Activated CD8-positive, alpha-beta memory T cell treated with anti-CD3 and anti-CD28 coated beads, Interleukin-2, amount 50 U/mL, for 1 hour (primary cell): Measurements from ENCODE around the gene ARHGEF28.

Experiments used
- DNase-seq: peaks from one replicate; pipeline ENCODE4 v3.0.0-alpha.2; 2020; ENCODE audit errors: extremely low read depth

ARHGEF28 gene

DNA sequence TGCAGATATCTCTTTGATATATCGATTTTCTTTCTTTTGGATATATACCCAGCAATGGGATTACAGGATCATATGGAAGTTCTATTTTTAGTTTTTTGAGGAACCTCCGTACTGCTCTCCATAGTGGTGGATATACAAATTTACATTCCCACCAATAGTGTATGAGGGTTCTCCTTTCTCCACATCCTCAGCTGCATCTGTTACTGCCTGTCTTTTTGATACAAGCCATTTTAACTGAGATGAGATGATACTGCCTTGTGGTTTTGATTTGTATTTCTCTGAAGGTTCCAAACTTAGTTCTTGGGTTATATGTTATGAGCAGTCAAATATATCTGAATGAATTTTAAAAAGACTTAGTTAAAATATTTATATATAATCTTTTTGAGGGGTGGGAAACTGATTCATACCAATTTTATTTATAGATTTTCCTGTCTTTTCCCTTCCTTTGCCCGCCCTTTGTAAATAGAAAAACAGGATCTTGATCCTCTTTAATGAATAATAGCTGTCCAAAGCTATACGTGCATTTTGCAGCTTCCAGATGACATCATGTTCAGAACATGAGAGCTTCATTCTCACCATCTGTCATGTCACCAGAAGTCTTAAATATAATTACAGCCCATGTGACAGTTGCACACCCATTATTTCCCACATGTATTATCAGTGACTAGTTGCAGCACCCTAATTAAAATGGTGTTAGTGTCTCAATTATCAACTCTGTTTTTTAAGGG is 6.2 kb upstream of the ARHGEF28 start:
- DNase-seq: no peak

DNA sequence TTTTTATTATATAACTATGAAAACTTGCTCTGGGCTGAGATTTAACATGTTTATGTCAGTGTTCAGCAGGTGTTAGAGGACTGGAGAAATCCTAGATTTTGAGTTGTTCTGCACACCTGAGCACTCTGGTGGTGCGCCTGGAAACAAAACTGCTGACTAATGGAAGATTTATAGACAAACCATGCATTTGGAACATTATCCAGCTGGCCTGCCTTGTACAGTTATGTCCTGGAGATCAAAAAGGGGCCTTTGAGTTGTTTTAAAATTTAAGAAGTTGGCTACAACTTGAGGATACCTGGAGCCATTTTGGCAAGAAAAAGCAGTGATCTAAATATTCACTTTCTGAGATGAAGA is 5.7 kb upstream of the ARHGEF28 start:
- no peak for DNase-seq

DNA sequence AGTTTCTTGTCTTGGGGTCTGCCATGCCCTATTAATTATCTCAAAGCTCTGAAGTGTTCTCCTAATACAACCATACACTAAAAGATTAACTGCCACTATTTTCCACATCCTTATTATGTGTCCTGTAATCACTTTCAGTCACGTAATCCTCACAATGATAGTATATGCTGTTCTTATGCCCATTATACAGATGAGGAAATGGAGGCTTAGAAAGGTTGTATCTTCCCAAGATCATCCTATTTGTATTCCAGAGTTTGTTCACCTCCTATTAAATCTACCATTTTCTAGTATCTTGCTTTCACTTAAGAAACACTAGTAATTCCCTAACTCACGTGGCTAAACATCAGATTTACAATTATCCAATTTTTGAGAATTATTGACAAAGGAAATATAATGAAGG is 2.9 kb upstream of the ARHGEF28 start:
- DNase-seq: no peak

DNA sequence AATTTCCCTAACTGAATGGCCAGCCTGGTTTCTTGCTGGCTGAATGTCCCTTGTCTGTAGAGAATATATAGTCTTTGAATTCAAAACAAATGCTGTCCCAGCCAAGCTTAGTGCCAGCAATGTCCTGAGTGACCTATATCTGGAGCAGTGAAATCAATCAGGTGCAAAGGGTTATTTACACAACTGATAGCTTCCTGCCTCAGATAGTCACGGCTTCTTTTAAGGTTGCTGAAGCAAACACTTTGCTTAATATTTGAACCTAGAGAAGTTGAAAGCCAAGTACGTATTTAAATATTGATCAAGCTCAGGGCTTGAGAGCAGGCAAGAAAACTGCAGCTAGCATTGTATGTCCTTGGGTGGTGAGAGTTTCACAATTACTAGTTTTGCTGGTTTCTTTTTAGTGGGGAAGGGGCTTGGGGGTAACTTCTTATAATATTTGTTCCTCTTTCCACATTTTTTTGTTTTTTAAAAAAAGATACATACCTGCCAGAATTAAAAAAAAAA is 2.0 kb upstream of the ARHGEF28 start:
- DNase-seq: no peak

- DNase-seq: no peak
Observed at GRCh38 chr5:73624888-73625287, 1.1 kb upstream of the ARHGEF28 start.

DNA sequence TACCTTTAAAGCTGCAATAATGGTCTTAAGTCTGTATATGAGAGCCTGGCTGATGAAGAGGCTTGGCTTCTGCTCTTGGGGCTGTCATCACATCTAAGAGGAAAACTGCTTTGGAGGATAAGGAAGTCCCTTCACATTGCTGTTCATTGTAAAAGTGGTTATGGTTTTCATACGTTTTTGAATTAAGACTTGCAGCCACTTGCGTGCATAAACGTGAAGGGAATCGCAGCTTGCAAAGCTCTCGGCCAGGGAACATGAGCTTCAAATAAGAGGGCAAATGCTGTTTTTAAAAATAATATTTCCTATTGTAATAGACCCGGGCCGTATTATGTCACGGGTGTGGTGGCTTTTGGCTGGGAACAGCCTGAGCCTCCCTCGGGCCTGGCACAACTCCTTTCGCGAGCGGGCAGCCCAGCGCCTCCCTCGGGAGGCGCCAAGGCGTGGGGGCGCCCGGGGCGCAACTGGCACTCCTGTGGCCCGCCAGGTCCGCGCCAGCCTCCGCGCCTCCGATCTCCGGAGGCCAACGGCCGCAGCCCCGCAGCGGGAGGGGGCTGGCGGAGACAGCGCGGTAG is 538 bp upstream of the ARHGEF28 start:
- DNase-seq: no peak

DNA sequence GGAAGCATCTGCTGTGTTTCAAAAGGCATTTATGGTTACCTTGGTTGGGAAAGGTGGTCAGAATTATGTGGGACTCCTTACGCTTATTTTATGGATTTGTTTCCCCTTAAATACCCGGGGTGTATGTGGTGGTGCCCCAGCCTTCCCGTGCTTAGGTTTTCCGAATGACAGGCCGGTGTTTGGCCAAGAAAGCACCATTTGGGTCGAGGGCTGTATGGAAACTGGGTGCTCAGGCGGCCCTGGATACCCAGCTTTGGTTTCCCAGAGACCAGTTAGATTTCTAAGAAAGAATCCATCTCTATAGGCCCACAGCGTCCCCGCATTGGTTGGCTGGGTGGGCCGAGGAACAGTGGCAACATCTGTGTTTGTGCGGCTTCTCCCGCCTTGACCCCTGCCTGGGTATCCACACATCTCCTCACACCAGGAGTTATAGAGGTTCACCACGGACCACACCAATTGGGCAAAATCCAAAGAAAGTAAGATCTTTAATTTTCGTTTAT is 868 bp downstream of the ARHGEF28 start:
- no peak for DNase-seq

DNA sequence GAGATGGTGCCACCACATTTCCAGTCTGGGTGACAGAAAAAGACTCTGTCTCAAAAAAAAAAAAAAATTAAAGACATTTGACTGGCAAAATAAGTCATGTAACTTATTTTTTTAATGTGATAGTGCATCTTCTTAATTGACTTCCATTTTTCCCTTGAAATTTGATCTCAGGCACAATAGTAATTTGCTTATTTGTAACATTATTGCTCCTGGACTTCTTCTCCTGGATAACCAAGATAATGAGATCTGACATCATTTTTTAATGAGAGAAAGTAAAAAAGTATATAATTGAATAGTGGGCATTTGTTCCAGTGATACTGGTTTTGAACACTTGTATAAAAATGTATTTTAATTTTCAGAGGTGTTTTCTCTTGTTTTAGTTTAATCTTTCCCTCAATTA is 3.5 kb downstream of the ARHGEF28 start:
- DNase-seq: no peak

DNA sequence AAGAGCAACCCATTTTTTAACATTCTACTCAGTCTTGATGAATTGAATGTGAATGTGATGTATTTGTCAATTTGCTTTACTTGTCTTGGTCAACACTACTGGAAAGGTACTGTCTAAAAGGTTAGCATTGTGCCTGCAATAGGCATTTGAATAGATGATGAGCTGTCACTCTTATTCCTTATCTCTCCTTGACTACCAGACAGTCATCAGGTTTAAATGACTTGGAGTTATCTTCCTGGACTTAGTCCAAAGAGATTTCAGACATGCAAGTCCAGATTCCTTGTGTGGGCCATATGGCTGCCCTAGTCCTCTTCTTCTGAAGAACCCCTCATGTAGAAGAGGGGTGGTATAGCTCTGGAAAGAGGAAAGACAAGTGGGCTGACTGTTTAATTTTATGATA is 4.8 kb downstream of the ARHGEF28 start:
- DNase-seq: no peak

GRCh38 chr5:73631500-73631899 is 5.5 kb downstream of the ARHGEF28 start:
- no peak for DNase-seq

DNA sequence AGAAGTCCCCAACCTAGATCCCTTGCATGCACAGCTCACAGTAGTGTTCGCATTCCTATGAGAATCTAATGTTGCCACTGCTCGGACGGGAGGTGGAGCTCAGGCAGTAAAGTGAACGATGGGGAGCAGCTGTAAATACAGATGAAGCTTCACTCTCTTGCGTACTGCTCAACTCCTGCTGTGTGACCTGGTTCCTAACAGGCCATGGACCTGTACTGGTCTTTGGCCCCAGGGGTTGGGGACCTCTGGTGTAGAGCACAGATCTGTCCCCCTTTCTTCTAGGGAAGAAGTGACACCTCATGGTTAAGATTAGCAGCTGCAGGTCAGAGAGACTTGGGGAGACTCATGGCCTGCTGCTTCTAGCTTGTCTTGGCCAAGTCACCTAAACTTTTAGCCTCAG is 7.1 kb downstream of the ARHGEF28 start:
- DNase-seq: no peak

DNA sequence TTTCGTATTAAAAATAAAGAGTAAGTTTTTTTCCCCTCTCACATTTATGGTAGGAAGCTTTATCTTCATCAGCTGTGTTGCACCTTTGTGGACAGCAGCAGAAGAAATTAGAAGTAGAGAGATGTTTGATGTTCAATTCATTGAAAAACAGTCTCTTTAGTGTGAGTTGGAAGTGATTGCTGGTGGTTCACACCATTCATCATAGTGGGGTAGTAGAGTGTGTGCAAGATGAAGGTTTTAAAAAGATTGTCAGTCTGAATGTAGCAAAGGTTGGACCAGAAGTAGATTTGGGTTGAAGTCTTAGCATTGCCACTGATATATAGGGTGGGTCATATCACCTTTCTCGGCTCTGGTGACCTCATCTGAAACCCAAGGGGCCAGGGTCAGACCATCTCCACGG is 10.4 kb downstream of the ARHGEF28 start:
- DNase-seq: no peak

DNA sequence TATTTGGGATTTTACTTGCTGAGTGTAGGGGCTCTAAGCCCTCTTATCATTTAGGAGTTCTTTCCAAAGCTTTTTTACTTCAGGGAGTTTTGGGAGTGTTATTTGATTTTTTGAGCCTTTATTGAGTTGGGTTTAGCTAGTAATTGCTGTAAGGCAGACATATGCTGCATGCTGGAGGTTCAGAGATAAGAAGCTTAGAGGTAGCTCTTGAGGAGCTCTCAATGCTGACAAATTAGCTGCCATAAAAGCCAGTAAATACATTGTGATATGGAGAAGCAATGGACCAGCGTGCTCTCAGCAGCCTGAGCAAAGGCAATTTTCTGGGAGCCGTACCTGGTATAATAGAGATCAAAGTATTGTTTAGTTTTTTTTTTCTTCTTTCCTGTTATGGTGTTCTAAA is 11.6 kb downstream of the ARHGEF28 start:
- no peak for DNase-seq

- DNase-seq: no peak
Observed at GRCh38 chr5:73638344-73639095, 12.5 kb downstream of the ARHGEF28 start.

GRCh38 chr5:73640861-73641320 is 14.9 kb downstream of the ARHGEF28 start:
- DNase-seq: no peak

DNA sequence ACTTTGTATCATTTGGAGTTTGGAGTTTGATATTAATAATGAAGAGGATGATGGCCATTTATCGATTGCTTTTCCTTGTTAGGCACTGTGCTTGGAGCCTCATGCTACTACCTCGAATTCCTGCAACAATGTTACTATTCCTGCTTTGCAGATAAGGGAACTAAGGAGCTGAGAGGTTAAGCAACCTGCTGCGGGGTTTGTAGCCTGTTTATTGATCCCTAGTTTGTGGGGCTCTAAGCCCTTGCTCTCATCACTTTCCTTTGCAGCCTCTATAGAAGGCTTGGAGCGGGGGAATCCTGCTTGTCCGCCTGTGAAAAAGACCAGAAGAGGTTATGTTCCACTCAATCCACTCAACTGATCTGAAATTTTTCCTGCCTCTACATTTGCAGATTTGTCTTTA is 15.8 kb downstream of the ARHGEF28 start:
- no peak for DNase-seq

DNA sequence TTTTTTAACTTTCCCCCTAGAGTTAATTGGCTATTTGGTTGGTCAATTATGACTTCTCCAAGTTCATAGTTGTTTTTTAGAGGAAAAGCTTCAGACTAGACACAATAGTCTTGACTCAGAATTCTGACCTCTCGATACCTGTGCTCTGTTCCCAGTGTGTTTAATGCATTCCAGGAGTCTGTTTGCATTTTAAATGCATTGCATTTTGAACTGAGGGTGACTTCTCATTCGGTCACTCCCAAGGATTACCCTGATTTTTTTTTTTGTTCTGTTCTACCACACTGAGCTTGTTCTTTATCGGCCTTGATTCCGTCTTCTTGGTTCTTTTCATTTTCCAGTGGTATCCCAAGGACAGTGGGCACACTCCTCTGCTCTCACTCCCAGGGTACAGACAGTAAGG is 16.3 kb downstream of the ARHGEF28 start:
- DNase-seq: no peak

DNA sequence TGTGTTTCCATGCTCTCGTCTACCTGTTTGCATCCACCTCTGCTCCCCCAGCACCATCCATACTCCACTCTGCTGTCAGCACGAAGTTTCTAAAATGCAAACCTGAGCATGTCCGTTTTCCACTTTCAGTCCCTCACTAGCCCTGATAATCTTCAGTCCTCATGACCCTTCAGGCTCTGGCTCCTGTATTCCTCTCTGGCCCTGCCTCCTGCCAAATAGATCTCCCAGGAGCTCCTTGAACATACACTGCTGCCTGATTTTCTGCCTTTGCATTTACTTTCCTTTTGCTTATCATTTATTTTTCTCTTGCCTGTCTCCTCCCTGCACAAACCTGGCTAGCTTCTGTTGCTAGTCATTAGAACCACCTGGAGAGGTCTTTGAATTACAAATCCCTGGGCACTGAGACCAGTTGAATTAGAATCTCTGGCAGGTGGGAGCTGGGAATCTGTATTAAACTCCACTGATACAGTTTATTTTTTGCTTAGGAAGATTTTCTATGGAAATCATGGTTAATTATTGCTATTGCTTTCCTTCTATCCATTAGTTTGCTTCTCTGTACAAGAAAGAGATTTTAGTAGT is 18.5 kb downstream of the ARHGEF28 start:
- no peak for DNase-seq

DNA sequence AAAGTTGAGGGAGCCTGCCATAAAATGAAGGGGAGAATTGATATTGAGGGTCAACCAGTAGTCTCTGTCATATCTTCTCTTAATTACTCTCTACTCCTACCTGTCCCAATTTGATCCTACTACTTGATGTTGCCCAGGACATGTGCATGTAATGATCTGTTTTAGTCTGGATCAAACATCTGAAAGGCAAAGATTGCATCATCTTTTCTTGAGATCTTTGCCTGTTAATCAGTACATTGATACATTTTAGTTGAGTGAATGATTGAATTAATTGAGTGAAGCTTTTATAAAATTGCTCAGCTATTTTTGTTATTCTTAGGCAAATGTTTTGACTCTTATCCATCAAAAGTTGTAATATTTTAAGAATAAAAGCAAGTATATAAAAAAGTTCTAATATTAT is 21.7 kb downstream of the ARHGEF28 start:
- no peak for DNase-seq

DNA sequence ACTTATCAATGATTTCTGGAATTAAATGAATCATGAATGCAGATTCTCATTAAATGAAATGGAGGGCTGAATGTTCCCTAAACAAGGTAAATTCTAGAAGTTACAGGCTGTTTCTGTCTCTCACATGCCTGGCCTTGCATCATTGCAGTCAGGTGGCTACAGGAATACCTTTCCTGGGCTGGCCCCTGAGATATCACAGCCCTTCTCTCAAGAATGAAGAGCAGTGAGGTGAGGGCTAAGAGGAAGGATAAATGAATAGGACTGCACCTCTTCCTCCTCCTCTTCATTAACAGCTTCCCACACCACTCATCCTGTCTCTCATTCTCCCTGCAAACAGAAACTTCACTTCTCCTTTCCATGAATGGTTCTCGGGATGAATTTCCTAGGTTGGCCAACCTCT is 22.5 kb downstream of the ARHGEF28 start:
- DNase-seq: no peak

GRCh38 chr5:73649926-73650325 is 23.9 kb downstream of the ARHGEF28 start:
- no peak for DNase-seq

DNA sequence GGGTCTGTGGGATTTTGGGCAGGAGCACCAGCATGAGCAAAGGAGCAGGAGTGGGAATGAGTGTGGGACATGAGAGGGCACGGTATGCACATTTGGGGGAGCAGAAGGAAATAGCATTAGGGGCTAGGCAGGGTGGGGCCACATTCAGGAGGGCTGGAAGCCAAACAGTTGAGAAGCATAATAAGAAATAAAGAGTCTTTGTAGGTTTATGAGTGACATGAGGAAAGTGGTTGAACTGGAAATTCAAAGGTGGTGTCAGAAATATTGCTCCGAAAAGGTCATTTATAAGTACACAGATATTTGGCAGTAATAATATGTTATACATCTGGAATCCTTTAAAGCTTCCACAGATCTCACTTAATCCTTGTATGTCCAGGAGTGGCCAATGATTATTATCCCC is 26.4 kb downstream of the ARHGEF28 start:
- no peak for DNase-seq
